PC-3 (cell line): ENCODE data around the gene ACD.

Source experiments
- CTCF ChIP-seq: fragments of 300-600 bp; sonication (generic); conservative IDR thresholded peaks from 2 replicates; pipeline ENCODE4 v1.5.1; 2017; ENCODE audit warnings: antibody characterized with exemption, low read depth, mild to moderate bottlenecking, low read length
- EZH2 ChIP-seq: fragments of 300-600 bp; sonication (generic); IDR thresholded peaks from one replicate; pipeline ENCODE4 v1.6.1; 2017; ENCODE audit warnings: antibody characterized with exemption, mild to moderate bottlenecking, low read length; ENCODE audit not compliant: unreplicated experiment
- EZH2phosphoT487 ChIP-seq: fragments of 300-600 bp; sonication (generic); IDR thresholded peaks from 2 replicates; pipeline ENCODE4 v1.6.1; 2018; ENCODE audit warnings: mild to moderate bottlenecking, antibody characterized with exemption, low read length, borderline replicate concordance

DNA sequence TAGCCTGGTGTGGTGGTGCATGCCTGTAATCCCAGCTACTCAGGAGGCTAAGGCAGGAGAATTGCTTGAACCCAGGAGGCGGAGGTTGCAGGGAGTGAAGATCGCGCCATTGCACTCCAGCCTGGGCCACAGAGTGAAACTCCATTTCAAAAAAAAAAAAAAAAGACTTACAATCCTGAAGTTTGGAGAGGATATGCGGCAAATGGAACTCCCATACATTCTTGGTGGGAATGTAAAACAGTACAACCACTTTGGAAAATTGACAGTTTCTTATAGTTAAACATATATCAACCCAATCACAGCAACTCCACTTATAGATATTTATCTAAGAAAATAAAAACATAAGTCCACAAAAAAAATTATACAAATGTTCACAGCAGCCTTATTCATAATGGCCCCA lies 47.1 kb upstream of the ACD start:
- TF ChIP-seq CTCF (no peak), EZH2phosphoT487 (no peak), EZH2 (no peak)
